Ascending aorta (tissue), 2 donors: ENCODE data around the gene PITPNB. TPM values are rescaled to one million over a fixed set of nuclear protein-coding genes. Genes with fewer than 3 reads are reported as not detected.

Experiments used
- DNase-seq, 2 donors: peaks; one replicate each; pipeline ENCODE4 v3.0.0-alpha.2; 2019; ENCODE audit warnings: low spot score in 2 of 2
- H3K27ac ChIP-seq, 2 donors: fragments of 200-600 bp; sonication (generic); one replicate each; pipeline ENCODE4 v1.5.1; 2016 to 2017; ENCODE audit warnings: mild to moderate bottlenecking in 1 of 2
- H3K27me3 ChIP-seq: fragments of 200-600 bp; sonication (generic); one replicate; pipeline ENCODE4 v1.5.1; 2017
- H3K36me3 ChIP-seq, 2 donors: fragments of 200-600 bp; sonication (generic); one replicate each; pipeline ENCODE4 v1.5.1; 2016
- H3K4me1 ChIP-seq, 2 donors: fragments of 200-600 bp; sonication (generic); one replicate each; pipeline ENCODE4 v1.5.1; 2016 to 2017; ENCODE audit warnings: mild to moderate bottlenecking in 1 of 2
- H3K4me3 ChIP-seq, 2 donors: fragments of 200-600 bp; sonication (generic); one replicate each; pipeline ENCODE4 v1.5.1; 2016 to 2017; ENCODE audit warnings: mild to moderate bottlenecking in 1 of 2
- H3K9me3 ChIP-seq, 2 donors: fragments of 200-600 bp; sonication (generic); one replicate each; pipeline ENCODE4 v1.5.1; 2016
- intact Hi-C: fragments of 100-400 bp; cut with DNase I; formaldehyde crosslinking; loops from one replicate; pipeline ENCODE4 v1.15.1; 2023
- total RNA-seq: library from RNA; depleted of rRNA; stranded (reverse); fragments of >200 nt; gene quantifications from one replicate; pipeline ENCODE4 v1.1.0, GENCODE V29; 2016
- TF ChIP-seq, protein P1 (sequence below), 3 experiments: fragments of 200-600 bp in 2 of 3; fragments of 450-650 bp in 1 of 3; sonication (generic) in 2 of 3; IDR thresholded peaks; one replicate each; pipeline ENCODE4 v1.5.1; 2016 to 2019; ENCODE audit warnings: antibody characterized with exemption in 3 of 3, mild to moderate bottlenecking in 1 of 3, moderate library complexity in 1 of 3

PITPNB gene
- total RNA-seq, 1 donor from 2014 or later: 42.1 TPM

DNA sequence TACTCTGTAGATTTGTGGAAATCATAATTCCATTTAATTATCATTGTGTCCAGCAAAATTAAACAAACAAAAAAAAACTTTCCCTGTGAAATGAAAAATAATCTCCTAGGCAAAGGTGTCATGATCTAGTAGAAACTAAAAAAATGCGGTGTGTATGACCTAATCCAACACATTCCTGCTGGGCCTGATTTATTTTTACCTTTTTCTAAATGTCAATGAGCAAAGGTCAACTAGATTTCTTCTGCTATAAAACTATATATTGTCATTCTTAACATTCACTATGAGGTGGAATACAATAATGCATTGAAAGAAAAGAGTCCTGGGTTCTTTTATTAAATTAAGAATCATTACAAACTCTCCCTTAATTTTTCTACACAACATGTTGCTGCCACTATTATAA, 60.4 kb downstream of the PITPNB start:
- H3K4me3 ChIP-seq: no peak overlapping the region
- DNase-seq: no peak
- TF ChIP-seq, protein P1, sequence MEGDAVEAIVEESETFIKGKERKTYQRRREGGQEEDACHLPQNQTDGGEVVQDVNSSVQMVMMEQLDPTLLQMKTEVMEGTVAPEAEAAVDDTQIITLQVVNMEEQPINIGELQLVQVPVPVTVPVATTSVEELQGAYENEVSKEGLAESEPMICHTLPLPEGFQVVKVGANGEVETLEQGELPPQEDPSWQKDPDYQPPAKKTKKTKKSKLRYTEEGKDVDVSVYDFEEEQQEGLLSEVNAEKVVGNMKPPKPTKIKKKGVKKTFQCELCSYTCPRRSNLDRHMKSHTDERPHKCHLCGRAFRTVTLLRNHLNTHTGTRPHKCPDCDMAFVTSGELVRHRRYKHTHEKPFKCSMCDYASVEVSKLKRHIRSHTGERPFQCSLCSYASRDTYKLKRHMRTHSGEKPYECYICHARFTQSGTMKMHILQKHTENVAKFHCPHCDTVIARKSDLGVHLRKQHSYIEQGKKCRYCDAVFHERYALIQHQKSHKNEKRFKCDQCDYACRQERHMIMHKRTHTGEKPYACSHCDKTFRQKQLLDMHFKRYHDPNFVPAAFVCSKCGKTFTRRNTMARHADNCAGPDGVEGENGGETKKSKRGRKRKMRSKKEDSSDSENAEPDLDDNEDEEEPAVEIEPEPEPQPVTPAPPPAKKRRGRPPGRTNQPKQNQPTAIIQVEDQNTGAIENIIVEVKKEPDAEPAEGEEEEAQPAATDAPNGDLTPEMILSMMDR (IDR thresholded peaks at IDR 0.05): no peak
- no peaks in the 10 kb centered on the region for H3K9me3 ChIP-seq
- H3K27me3 ChIP-seq: no peaks in the 10 kb centered on the region
- H3K36me3 ChIP-seq: peaks cover 32 to 63% of the 10 kb centered on the region in 2 donors
- H3K27ac ChIP-seq: no peak overlapping the region
- intact Hi-C loops: no loop called here
- H3K4me1 ChIP-seq: peaks cover 0 to 25% of the 10 kb centered on the region in 2 donors

- Histone ChIP-seq H3K4me1 (peaks cover 0 to 18% of the 10 kb centered on the region in 2 donors), H3K36me3 (peaks cover 43 to 75% of the 10 kb centered on the region in 2 donors)
Measured at GRCh38 chr22:27857443-27857842, 61.6 kb downstream of the PITPNB start.

DNA sequence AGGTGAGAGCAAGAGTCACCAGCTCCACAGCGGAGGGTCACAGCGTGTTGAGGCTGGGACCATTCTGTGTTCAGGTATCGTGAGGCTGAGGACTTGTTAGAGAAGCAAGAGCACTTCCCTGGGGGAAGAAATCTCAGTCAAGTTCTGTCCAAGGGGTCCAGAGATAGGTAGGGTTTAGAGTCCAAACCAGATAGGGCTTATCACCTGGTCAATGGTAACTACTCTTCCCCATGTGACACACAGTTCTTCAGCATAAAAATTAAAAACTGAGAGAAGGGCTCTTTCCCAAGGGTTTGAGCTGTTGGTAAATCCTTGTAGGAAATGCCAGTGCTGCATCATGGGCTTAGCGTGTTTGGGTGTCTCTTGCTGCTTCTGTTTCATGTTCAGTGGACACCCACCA, 62.7 kb downstream of the PITPNB start:
- TF ChIP-seq, protein P1 (IDR thresholded peaks at IDR 0.05): no peak
- Histone ChIP-seq H3K9me3 (no peaks in the 10 kb centered on the region), H3K27ac (no peak overlapping the region), H3K4me3 (no peak overlapping the region), H3K4me1 (peaks cover 0 to 18% of the 10 kb centered on the region in 2 donors), H3K27me3 (no peaks in the 10 kb centered on the region), H3K36me3 (peaks cover 54 to 83% of the 10 kb centered on the region in 2 donors)
- intact Hi-C loops: no loop called here
- no peak for DNase-seq

More at GRCh38 chr22:27857443-27857842, 61.6 kb downstream of the PITPNB start:
- Histone ChIP-seq H3K27ac (no peak overlapping the region), H3K9me3 (no peaks in the 10 kb centered on the region), H3K27me3 (no peaks in the 10 kb centered on the region), H3K4me3 (no peak overlapping the region)
- TF ChIP-seq, protein P1 (IDR thresholded peaks at IDR 0.05): no peak
- DNase-seq: no peak
- intact Hi-C loops: no loop called here

DNA sequence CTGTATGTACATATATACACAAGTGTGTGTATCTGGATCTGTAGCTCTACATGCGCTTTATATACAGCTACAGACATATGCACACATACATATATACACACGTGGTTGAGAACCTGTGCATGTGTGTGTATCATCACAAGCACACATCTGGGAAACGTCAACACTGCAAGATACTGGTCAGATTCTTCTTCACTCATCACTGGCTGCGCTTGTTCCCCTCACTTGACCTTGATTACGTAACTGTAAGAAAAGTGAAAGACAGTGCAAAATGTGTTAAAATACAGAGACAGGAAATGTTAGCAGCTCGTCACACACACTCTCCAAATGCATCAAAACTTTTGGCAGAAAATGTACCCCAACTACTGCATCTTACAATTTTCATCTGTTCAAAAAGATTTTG, 65.6 kb downstream of the PITPNB start:
- Histone ChIP-seq H3K27ac (no peak overlapping the region), H3K36me3 (peaks cover 60 to 71% of the 10 kb centered on the region in 2 donors), H3K4me1 (peaks cover 4 to 19% of the 10 kb centered on the region in 2 donors), H3K4me3 (no peak overlapping the region), H3K9me3 (no peaks in the 10 kb centered on the region), H3K27me3 (no peaks in the 10 kb centered on the region)
- intact Hi-C loops: no loop called here
- TF ChIP-seq, protein P1 (IDR thresholded peaks at IDR 0.05): no peak
- no peak for DNase-seq

DNA sequence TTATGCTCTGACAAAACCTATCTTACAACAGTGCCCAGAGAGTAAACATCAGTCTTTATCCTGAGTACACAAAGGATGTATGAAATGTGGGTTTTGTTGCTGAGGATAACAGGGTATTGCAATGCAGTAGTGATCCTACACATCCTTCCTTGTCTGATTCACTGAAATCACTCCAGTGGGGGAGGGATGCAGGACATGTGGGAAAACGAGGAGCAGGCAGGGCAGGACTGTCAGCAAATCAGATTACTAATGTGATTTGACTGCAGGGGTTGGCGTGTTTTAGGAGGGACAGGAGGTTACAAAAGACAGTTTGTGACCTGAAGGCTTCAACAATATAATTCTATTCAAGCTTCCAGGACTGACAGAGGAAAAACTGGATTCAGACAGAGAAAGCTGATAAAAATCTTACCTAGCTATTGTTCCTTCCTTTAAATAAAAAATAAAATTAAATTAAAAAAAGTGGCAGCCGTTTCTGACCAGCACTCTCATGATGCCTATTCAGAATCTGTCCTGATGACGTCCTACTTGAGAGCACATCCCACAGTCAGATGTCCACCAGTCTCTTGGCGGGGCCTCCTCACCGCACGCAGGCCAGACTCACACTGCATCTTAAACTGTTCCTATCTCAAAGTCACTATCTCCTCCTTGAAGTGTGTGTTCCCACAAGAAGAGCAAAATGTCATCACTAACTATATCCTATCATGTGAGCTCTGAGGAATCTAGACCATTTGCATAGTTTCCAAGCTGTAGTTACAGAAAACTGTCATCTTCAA, 66.9 kb downstream of the PITPNB start:
- Histone ChIP-seq H3K4me1 (peaks cover 4 to 11% of the 10 kb centered on the region in 2 donors), H3K27me3 (no peaks in the 10 kb centered on the region), H3K36me3 (peaks cover 49 to 65% of the 10 kb centered on the region in 2 donors), H3K4me3 (no peak overlapping the region), H3K27ac (no peak overlapping the region), H3K9me3 (no peaks in the 10 kb centered on the region)
- no peak for DNase-seq
- TF ChIP-seq, protein P1 (IDR thresholded peaks at IDR 0.05): no peak
- intact Hi-C loops: no loop called here
